Colonic mucosa (tissue), 4 donors: ENCODE measurements around the gene COPS8. TPM values are rescaled to one million over a fixed set of nuclear protein-coding genes. Genes with fewer than 3 reads are reported as not detected.

Experiments used
- DNase-seq: peaks from one replicate; pipeline ENCODE4 v3.0.0-alpha.2; 2020
- H3K27ac ChIP-seq: fragments of 200-600 bp; one replicate; pipeline ENCODE4 v1.8.0; 2021
- H3K27me3 ChIP-seq: fragments of 200-600 bp; one replicate; pipeline ENCODE4 v1.8.0; 2021
- H3K36me3 ChIP-seq: fragments of 200-600 bp; one replicate; pipeline ENCODE4 v1.8.0; 2021
- H3K4me1 ChIP-seq: fragments of 200-600 bp; one replicate; pipeline ENCODE4 v1.8.0; 2021; ENCODE audit warnings: mild to moderate bottlenecking
- H3K4me3 ChIP-seq: fragments of 200-600 bp; one replicate; pipeline ENCODE4 v1.8.0; 2021
- H3K9ac ChIP-seq, 2 donors: one replicate each; pipeline ENCODE4 v1.7.0; 2013; ENCODE audit warnings: control low read depth in 2 of 2, low read depth in 2 of 2, low read length in 2 of 2
- H3K9me3 ChIP-seq: fragments of 200-600 bp; one replicate; pipeline ENCODE4 v1.8.0; 2021
- CTCF ChIP-seq: fragments of 200-600 bp; IDR thresholded peaks from one replicate; pipeline ENCODE4 v1.8.0; 2022; ENCODE audit warnings: antibody characterized with exemption, mild to moderate bottlenecking
- intact Hi-C: fragments of 100-400 bp; cut with DNase I; formaldehyde crosslinking; loops from one replicate; pipeline ENCODE4 v1.14.1; 2022
- total RNA-seq, 2 donors: library from RNA; stranded (reverse); fragmentation: NEBNext Ultra II Directional in 1 of 2; extraction: Animal tissue kit (Norgen Biotek cat#: 25700) in 1 of 2; gene quantifications; one replicate each; pipeline ENCODE4 v1.2.1, GENCODE V29; 2021
- donor health status: healthy.
- donor health status: DM: no; HTN: no; CAD: no.
- donor health status: DM: no; HTN: no; CAD: no.

COPS8 gene
- total RNA-seq, 2 donors from 2014 or later = 28.2 to 28.4 TPM

- Histone ChIP-seq H3K27me3 (no peaks in the 10 kb centered on the region), H3K36me3 (no peaks in the 10 kb centered on the region), H3K9ac (no peak overlapping the region), H3K4me3 (no peak overlapping the region), H3K4me1 (no peaks in the 10 kb centered on the region), H3K27ac (no peak overlapping the region), H3K9me3 (no peaks in the 10 kb centered on the region)
- DNase-seq = no peak
- intact Hi-C loops = no loop called here
- TF ChIP-seq CTCF = no peak
These were observed 30.1 kb upstream of the COPS8 start for GRCh38 chr2:237055386-237056100.

- Histone ChIP-seq H3K4me1 (no peaks in the 10 kb centered on the region), H3K27ac (no peak overlapping the region), H3K36me3 (no peaks in the 10 kb centered on the region), H3K9me3 (no peaks in the 10 kb centered on the region), H3K9ac (no peak overlapping the region), H3K4me3 (no peak overlapping the region), H3K27me3 (no peaks in the 10 kb centered on the region)
- no peak for DNase-seq
- no peak for TF ChIP-seq CTCF
- intact Hi-C loops = no loop called here
These were observed 29.3 kb upstream of the COPS8 start for GRCh38 chr2:237056287-237056875.

- no peak for DNase-seq
- Histone ChIP-seq H3K27ac (no peak overlapping the region), H3K9me3 (no peaks in the 10 kb centered on the region), H3K9ac (no peak overlapping the region), H3K27me3 (no peaks in the 10 kb centered on the region), H3K4me3 (no peak overlapping the region), H3K36me3 (no peaks in the 10 kb centered on the region), H3K4me1 (no peaks in the 10 kb centered on the region)
- TF ChIP-seq CTCF = no peak
- intact Hi-C loops = no loop called here
These were observed 28.6 kb upstream of the COPS8 start for GRCh38 chr2:237057107-237057506.

- intact Hi-C loops = no loop called here
- H3K4me1 ChIP-seq = no peaks in the 10 kb centered on the region
- DNase-seq = no peak
- H3K27me3 ChIP-seq = no peaks in the 10 kb centered on the region
- no peak overlapping the region for H3K27ac ChIP-seq
- no peak for TF ChIP-seq CTCF
- H3K9me3 ChIP-seq = no peaks in the 10 kb centered on the region
- no peak overlapping the region for H3K4me3 ChIP-seq
- H3K9ac ChIP-seq = no peak overlapping the region
- no peaks in the 10 kb centered on the region for H3K36me3 ChIP-seq
These were observed 27.8 kb upstream of the COPS8 start for GRCh38 chr2:237057893-237058300.

GRCh38 chr2:237058423-237058822 lies 27.3 kb upstream of the COPS8 start:
- DNase-seq = no peak
- Histone ChIP-seq H3K9me3 (no peaks in the 10 kb centered on the region), H3K4me3 (no peak overlapping the region), H3K27me3 (no peaks in the 10 kb centered on the region), H3K27ac (no peak overlapping the region), H3K36me3 (no peaks in the 10 kb centered on the region), H3K9ac (no peak overlapping the region), H3K4me1 (no peaks in the 10 kb centered on the region)
- TF ChIP-seq CTCF = no peak
- intact Hi-C loops = no loop called here
